Epithelial cell of proximal tubule (primary cell): ENCODE measurements around the gene GATAD2B. TPM values are rescaled to one million over a fixed set of nuclear protein-coding genes. Genes with fewer than 3 reads are reported as not detected.

Experiments used
- DNase-seq: peaks from one replicate; pipeline ENCODE4 v3.0.0-alpha.2; 2011; ENCODE audit warnings: low read depth
- H3K4me3 ChIP-seq: 2 replicates; pipeline ENCODE4 v1.5.1; 2011; ENCODE audit warnings: low read depth, mild to moderate bottlenecking, low read length
- total RNA-seq: library from RNA; depleted of rRNA; stranded (reverse); fragments of >200 nt; gene quantifications from 2 replicates; pipeline ENCODE4 v1.2.3, GENCODE V29; 2015
- TF ChIP-seq, protein P1 (sequence below): conservative IDR thresholded peaks from 2 replicates; pipeline ENCODE4 v1.5.1; 2012; ENCODE audit warnings: low read depth, mild to moderate bottlenecking, low read length

The GATAD2B gene
- total RNA-seq, 1 donor from 2014 or later = 6.8 TPM

DNA sequence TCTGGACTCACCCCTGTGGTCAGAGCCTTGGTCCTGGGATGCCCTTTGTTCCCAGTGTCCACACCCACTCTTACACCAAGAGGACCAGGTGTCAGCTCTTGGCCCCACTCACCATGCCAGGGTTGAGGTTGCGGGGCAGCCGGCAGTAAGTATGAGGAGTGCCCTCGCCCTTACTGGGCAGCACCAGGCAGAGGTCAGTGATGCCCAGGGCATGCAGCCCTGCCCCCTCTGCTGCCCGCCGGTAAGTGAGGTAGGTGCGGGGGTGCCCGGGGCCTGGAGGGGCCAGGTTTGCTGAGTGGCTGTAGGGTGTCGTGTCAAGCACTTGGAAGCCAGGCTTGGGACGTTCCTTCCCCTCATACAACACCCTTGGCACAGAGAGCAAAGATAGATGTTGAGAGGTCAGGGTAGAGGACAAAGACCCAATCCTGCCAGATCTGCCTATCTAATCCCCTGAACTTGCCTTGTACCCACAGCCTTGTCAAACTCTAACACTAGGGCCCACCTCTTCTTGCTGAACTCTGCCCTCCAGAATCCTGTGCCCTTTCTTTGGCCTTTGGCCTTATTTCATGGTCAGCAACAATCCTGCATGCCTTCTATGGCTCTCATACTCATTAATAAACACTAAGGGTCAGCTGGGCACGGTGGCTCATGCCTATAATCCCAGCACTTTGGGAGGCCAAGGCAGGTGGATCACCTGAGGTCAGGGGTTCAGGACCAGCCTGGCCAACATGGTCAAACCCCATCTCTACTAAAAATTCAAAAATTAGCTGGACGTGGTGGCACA lies 20.2 kb upstream of the GATAD2B start:
- TF ChIP-seq, protein P1, sequence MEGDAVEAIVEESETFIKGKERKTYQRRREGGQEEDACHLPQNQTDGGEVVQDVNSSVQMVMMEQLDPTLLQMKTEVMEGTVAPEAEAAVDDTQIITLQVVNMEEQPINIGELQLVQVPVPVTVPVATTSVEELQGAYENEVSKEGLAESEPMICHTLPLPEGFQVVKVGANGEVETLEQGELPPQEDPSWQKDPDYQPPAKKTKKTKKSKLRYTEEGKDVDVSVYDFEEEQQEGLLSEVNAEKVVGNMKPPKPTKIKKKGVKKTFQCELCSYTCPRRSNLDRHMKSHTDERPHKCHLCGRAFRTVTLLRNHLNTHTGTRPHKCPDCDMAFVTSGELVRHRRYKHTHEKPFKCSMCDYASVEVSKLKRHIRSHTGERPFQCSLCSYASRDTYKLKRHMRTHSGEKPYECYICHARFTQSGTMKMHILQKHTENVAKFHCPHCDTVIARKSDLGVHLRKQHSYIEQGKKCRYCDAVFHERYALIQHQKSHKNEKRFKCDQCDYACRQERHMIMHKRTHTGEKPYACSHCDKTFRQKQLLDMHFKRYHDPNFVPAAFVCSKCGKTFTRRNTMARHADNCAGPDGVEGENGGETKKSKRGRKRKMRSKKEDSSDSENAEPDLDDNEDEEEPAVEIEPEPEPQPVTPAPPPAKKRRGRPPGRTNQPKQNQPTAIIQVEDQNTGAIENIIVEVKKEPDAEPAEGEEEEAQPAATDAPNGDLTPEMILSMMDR = no peak
- no peak for DNase-seq
- no peak overlapping the region for H3K4me3 ChIP-seq

DNA sequence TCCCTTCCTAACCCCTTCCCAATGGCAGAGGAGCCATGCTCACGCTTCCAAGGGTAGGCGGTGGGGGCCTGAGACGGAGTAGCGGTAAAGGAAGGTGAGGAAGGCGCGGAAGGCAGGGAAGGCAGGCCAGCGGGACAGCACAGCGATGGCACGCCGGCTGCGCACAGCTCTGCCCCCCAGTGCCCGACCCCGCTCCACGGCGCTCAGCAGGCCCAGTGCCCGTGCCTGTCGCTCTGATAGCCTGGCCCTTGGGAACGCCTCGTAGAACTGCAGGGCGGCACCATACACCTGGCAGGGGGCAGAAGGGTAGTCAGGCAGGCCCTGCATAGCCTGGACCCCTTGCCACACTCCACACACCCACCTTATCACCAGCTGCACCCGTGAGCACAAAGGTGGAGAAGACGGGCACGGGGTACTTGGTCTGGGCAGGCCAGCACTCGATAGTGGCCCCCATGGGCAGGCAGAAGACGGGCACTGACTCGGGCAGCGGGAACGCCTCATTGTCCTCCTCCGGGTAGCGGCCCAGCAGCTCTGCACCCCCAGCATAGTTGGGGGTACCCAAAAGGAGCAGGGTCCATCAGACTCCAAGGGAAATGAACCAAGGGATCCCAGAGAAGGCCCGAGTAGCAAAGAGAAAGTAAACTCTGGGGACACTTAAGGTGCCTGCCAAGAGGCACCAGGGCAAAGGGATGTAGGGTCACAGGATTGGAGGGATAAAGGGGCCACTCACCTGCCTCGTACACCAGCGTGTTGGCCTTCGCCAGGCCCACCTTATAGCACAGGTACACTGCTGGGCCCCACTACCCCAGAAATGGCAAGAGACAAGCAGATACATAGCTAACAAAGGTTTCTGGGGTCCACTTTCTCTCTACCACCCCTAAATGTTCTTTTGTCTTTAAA lies 19.3 kb upstream of the GATAD2B start:
- DNase-seq = no peak
- TF ChIP-seq, protein P1 = no peak
- H3K4me3 ChIP-seq = no peak overlapping the region

DNA sequence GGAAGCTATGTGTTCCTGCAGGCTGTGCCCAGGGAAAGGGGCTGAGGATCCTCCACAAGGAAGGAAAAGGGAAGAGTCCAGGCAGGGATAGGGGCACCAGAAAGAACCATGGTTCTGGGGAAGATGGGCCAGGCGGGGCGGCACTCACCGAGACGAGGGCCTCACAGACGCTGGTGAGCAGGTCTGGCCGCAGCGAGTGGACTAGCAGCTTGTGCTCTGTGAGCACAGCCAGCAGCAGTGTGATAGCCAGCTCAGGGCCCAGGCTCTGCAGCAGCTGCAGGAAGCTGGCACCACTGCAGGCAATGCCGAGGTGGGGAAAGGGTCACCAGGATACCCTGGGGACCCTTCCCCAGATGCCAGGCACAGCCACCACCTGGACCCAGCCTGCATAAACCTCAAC lies 18.0 kb upstream of the GATAD2B start:
- TF ChIP-seq, protein P1 = no peak
- H3K4me3 ChIP-seq = no peak overlapping the region
- no peak for DNase-seq

DNA sequence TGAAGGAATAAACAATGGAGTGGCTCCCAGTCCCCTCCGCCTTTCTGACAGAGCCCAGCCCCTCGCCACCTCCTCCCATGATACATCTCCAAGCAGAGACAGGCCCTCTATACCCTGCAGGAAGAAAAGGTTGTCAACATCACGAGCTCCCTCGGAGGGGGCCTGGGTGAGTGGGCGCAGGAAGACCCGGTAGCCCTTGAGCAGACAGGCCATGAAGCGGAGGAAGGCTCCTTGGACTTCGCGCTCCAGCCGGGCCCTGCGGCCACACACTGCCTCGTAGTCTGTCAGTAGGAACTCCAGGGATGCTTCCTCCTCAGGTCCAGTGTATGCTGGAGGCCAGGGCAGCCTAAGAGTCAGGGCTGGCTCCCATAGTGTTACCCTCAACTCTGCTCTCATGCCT lies 16.7 kb upstream of the GATAD2B start:
- TF ChIP-seq, protein P1 = no peak
- no peak overlapping the region for H3K4me3 ChIP-seq
- DNase-seq = no peak

DNA sequence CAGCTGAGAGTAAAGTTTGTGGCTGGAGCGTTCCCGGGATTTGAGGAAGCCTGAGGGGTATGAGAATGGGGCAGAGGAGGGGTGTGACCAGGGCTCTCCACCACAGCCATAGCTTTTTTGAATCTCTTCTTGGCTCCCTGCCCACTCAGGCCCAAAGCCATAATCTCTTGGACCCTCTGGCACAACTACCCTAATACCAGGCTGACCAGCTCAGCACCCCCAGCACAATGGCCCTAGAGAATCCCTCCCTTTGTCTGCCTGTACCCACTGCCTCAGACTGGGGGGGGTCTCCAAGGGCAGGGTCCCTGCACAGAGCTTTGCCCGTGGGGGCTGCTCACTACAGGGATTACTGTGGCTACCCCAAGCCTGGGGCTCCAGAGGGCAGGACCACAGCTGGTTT lies 16.2 kb upstream of the GATAD2B start:
- no peak overlapping the region for H3K4me3 ChIP-seq
- TF ChIP-seq, protein P1 = no peak
- DNase-seq = no peak

DNA sequence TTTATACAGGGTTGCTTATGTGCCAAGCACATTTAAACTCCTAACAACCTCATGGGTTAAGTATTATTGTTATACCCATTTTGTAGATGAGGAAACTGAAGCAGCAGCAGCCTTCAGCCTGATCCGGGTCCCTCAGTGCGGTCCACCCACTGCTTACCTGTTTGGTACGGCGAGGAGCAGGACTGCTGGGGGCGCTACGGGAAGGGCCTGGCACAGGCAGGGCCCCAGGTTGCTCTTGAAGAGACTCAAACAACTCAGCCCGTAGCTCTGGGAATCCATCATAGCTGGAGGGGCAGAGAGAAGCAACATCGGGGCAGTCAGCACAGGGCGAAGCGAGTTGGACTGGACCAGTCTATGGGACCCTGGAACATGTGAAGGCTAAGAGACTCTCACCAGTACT lies 14.6 kb upstream of the GATAD2B start:
- DNase-seq = no peak
- TF ChIP-seq, protein P1 = no peak
- no peak overlapping the region for H3K4me3 ChIP-seq
